ENCODE results near the gene ITCH. TPM values are rescaled to one million over a fixed set of nuclear protein-coding genes. Genes with fewer than 3 reads are reported as not detected.
"Not testable (repeated sequence)": the region's sequence is repeated elsewhere in the genome, so short reads cannot be mapped to it uniquely, and the experiment has no call there.

Gene ITCH
- total and polyA plus RNA-seq, 2 experiments from 2014 or later: 31.0 to 47.7 TPM

DNA sequence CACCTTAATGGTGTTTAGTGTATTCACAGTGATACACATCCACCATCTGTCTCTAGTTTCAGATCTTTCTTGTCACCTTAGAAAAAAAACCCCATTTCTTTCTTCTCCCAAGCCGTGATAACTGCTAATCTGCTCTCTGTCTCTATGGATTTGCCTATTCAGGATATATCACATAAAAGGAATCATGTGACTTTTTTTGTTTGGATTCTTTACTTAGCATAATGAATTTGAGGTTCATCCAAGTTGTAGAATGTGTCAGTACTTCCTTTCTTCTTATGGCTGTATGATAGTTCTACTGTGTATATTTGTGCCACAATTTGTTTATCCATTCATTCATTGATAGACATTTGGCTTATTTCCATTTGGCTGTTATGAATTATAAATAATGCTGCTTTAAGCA is 57.1 kb downstream of the ITCH start:
- peaks cover 99% of the 10 kb centered on the region for H3K79me2 ChIP-seq (ENCODE audit: insufficient read depth)
- H3K4me2 ChIP-seq (ENCODE audit: unreplicated experiment): no peak overlapping the region
- no peaks in the 10 kb centered on the region for H3K4me1 ChIP-seq (ENCODE audit: insufficient read depth)
- H4K20me1 ChIP-seq (ENCODE audit: insufficient read depth): no peaks in the 10 kb centered on the region
- H3K27me3 ChIP-seq (replicated peaks; ENCODE audit: insufficient read depth): no peaks in the 10 kb centered on the region
- TF ChIP-seq EZH2 (IDR thresholded peaks at IDR 0.05; ENCODE audit: insufficient read depth, poor library complexity, severe bottlenecking) (no peak), EZH2phosphoT487 (IDR thresholded peaks at IDR 0.05; ENCODE audit: insufficient read depth, low read depth) (no peak)
- in situ Hi-C loops (cut with MboI): no loop called here
- H3K4me3 ChIP-seq: no peak overlapping the region
- no peak overlapping the region for H3K27ac ChIP-seq
- H3F3A ChIP-seq (ENCODE audit: insufficient read depth): peaks cover 6% of the 10 kb centered on the region
- H2AFZ ChIP-seq: no peak overlapping the region
- DNase-seq: no peak
- H3K9ac ChIP-seq: peak overlapping the region; percentile 3; the same call in 1 of the 2 replicates
- H3K9me3 ChIP-seq (ENCODE audit: low read depth): no peaks in the 10 kb centered on the region
- peaks cover 61% of the 10 kb centered on the region for H3K36me3 ChIP-seq (ENCODE audit: low read depth)
- no peaks in the 10 kb centered on the region for H3K9me2 ChIP-seq (ENCODE audit: insufficient read depth)
- 97 to 98% methylated on average over 1 of the region's 1 CpG for WGBS, 2 experiments (ENCODE audit: low coverage in 1 of 2, low lambda C conversion rate in 2 of 2, missing lambda C conversion rate in 2 of 2)

DNA sequence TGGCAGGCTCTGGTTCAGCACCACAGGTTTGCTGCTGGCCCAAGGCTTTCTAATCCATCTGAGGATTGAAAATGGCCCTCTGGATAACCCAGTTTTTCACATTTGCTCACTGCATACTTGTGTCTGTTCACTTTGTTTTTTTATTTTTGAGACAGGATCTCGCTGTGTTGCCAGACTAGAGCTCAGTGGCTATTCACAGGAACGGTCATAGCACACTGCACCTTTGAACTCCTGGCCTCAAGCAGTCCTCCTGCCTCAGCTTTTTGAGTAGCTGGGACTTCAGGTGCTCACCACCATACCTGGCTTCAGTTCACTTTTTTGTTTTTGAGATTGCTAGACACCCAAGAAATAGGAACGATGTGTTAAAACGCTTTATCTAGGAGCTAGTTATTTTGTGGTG is 57.9 kb downstream of the ITCH start:
- no peaks in the 10 kb centered on the region for H4K20me1 ChIP-seq (ENCODE audit: insufficient read depth)
- peaks cover 99% of the 10 kb centered on the region for H3K79me2 ChIP-seq (ENCODE audit: insufficient read depth)
- no peak overlapping the region for H3K9ac ChIP-seq
- no peak overlapping the region for H3K4me2 ChIP-seq (ENCODE audit: unreplicated experiment)
- peaks cover 6% of the 10 kb centered on the region for H3F3A ChIP-seq (ENCODE audit: insufficient read depth)
- no peak overlapping the region for H3K27ac ChIP-seq
- H3K27me3 ChIP-seq (replicated peaks; ENCODE audit: insufficient read depth): no peaks in the 10 kb centered on the region
- TF ChIP-seq EZH2 (IDR thresholded peaks at IDR 0.05; ENCODE audit: insufficient read depth, poor library complexity, severe bottlenecking) (no peak), EZH2phosphoT487 (IDR thresholded peaks at IDR 0.05; ENCODE audit: insufficient read depth, low read depth) (no peak)
- peaks cover 57% of the 10 kb centered on the region for H3K36me3 ChIP-seq (ENCODE audit: low read depth)
- no peaks in the 10 kb centered on the region for H3K4me1 ChIP-seq (ENCODE audit: insufficient read depth)
- no peaks in the 10 kb centered on the region for H3K9me3 ChIP-seq (ENCODE audit: low read depth)
- in situ Hi-C loops (cut with MboI): no loop called here
- 95 to 97% methylated on average over 4 of the region's 4 CpGs for WGBS, 2 experiments (ENCODE audit: low coverage in 1 of 2, low lambda C conversion rate in 2 of 2, missing lambda C conversion rate in 2 of 2)
- no peaks in the 10 kb centered on the region for H3K9me2 ChIP-seq (ENCODE audit: insufficient read depth)
- no peak for DNase-seq
- no peak overlapping the region for H2AFZ ChIP-seq
- H3K4me3 ChIP-seq: no peak overlapping the region

DNA sequence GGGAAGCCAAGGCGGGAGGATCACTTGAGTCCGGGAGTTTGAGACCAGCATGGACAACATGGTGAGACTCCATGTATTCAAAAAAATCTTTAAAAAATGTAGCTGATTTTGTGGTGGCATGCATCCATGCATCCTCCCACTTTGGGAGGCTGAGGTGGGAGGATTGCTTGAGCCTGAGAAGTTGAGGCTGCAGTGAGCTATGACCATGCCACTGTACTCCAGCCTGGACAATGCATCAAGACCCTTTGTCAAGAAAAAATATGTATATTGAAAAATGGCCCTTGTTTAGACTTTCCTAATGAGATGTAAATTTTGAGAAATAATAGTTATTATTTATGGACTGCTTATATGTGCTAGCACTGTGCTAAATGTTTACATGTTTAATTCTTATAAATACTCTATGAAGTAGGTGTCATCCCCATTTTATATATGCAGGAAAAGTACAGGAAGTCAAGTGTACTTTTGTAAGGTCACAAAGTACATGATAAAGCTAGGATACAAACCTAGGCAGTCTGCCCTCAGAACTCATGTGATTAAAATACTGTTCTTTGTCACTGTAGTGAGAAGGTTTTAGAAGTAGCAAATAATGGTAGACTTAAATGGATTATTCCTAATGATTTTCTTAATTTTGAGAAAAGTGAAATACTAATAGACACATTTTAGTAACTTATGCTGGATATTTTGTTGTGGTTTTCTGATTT is 58.8 kb downstream of the ITCH start:
- no peaks in the 10 kb centered on the region for H4K20me1 ChIP-seq (ENCODE audit: insufficient read depth)
- TF ChIP-seq EZH2phosphoT487 (IDR thresholded peaks at IDR 0.05; ENCODE audit: insufficient read depth, low read depth): no peak
- TF ChIP-seq EZH2 (IDR thresholded peaks at IDR 0.05; ENCODE audit: insufficient read depth, poor library complexity, severe bottlenecking): no peak
- H3F3A ChIP-seq (ENCODE audit: insufficient read depth): peaks cover 6% of the 10 kb centered on the region
- H3K4me1 ChIP-seq (ENCODE audit: insufficient read depth): no peaks in the 10 kb centered on the region
- peaks cover 96% of the 10 kb centered on the region for H3K79me2 ChIP-seq (ENCODE audit: insufficient read depth)
- peaks cover 61% of the 10 kb centered on the region for H3K36me3 ChIP-seq (ENCODE audit: low read depth)
- H3K4me3 ChIP-seq: no peak overlapping the region
- WGBS, 2 experiments (ENCODE audit: low coverage in 1 of 2, low lambda C conversion rate in 2 of 2, missing lambda C conversion rate in 2 of 2): 96 to 98% methylated on average over 2 of the region's 2 CpGs
- H3K9me2 ChIP-seq (ENCODE audit: insufficient read depth): no peaks in the 10 kb centered on the region
- no peaks in the 10 kb centered on the region for H3K9me3 ChIP-seq (ENCODE audit: low read depth)
- H3K9ac ChIP-seq: no peak overlapping the region
- no peak overlapping the region for H3K4me2 ChIP-seq (ENCODE audit: unreplicated experiment)
- H3K27ac ChIP-seq: no peak overlapping the region
- no peak overlapping the region for H2AFZ ChIP-seq
- H3K27me3 ChIP-seq (replicated peaks; ENCODE audit: insufficient read depth): no peaks in the 10 kb centered on the region
- no peak for DNase-seq
- in situ Hi-C loops (cut with MboI): no loop called here

DNA sequence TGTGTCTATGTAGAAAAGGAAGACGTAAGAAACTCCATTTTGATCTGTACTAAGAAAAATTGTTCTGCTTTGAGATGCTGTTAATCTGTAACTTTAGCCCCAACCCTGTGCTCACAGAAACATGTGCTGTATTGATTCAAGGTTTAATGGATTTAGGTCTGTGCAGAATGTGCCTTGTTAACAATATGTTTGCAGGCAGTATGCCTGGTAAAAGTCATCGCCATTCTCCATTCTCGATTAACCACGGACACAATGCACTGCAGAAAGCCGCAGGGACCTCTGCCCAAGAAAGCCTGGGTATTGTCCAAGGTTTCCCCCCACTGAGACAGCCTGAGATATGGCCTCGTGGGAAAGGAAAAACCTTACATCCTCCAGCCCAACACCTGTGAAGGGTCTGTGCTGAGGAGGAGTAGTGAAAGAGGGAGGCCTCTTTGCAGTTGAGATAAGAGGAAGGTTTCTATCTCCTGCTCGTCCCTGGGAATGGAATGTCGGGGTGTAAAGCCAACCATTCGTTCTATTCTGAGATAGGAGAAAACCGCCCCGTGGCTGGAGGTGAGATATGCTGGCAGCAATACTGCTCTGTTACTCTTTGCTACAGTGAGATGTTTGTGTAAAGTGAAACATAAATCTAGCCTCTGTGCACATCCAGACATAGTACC is 62.1 kb downstream of the ITCH start:
- H3K9me3 ChIP-seq (ENCODE audit: low read depth); H4K20me1 ChIP-seq (ENCODE audit: insufficient read depth); H3F3A ChIP-seq (ENCODE audit: insufficient read depth); H2AFZ ChIP-seq; H3K27me3 ChIP-seq (replicated peaks; ENCODE audit: insufficient read depth); DNase-seq; H3K4me3 ChIP-seq; H3K4me1 ChIP-seq (ENCODE audit: insufficient read depth); H3K9me2 ChIP-seq (ENCODE audit: insufficient read depth); H3K9ac ChIP-seq; H3K4me2 ChIP-seq (ENCODE audit: unreplicated experiment); H3K27ac ChIP-seq; in situ Hi-C loops (cut with MboI): not testable (repeated sequence)
- Histone ChIP-seq H3K36me3 (ENCODE audit: low read depth) (peaks cover 56% of the 10 kb centered on the region), H3K79me2 (ENCODE audit: insufficient read depth) (peaks cover 97% of the 10 kb centered on the region)
- 73 to 80% methylated on average over 11 of the region's 11 CpGs for WGBS, 2 experiments (ENCODE audit: low coverage in 1 of 2, low lambda C conversion rate in 2 of 2, missing lambda C conversion rate in 2 of 2)
